Measurements from ENCODE around the gene PLEKHA7.
"Not testable (repeated sequence)": the region's sequence is repeated elsewhere in the genome, so short reads cannot be mapped to it uniquely, and the experiment has no call there.

The PLEKHA7 gene, protein sequence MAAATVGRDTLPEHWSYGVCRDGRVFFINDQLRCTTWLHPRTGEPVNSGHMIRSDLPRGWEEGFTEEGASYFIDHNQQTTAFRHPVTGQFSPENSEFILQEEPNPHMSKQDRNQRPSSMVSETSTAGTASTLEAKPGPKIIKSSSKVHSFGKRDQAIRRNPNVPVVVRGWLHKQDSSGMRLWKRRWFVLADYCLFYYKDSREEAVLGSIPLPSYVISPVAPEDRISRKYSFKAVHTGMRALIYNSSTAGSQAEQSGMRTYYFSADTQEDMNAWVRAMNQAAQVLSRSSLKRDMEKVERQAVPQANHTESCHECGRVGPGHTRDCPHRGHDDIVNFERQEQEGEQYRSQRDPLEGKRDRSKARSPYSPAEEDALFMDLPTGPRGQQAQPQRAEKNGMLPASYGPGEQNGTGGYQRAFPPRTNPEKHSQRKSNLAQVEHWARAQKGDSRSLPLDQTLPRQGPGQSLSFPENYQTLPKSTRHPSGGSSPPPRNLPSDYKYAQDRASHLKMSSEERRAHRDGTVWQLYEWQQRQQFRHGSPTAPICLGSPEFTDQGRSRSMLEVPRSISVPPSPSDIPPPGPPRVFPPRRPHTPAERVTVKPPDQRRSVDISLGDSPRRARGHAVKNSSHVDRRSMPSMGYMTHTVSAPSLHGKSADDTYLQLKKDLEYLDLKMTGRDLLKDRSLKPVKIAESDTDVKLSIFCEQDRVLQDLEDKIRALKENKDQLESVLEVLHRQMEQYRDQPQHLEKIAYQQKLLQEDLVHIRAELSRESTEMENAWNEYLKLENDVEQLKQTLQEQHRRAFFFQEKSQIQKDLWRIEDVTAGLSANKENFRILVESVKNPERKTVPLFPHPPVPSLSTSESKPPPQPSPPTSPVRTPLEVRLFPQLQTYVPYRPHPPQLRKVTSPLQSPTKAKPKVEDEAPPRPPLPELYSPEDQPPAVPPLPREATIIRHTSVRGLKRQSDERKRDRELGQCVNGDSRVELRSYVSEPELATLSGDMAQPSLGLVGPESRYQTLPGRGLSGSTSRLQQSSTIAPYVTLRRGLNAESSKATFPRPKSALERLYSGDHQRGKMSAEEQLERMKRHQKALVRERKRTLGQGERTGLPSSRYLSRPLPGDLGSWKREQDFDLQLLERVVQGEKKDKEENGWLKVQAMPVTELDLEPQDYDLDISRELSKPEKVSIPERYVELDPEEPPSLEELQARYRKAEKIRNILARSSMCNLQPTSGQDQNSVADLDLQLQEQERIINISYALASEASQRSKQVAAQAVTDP
- 7.9 to 15.0 (median 11.5) reads per million in 3 experiments for total RNA-seq

DNA sequence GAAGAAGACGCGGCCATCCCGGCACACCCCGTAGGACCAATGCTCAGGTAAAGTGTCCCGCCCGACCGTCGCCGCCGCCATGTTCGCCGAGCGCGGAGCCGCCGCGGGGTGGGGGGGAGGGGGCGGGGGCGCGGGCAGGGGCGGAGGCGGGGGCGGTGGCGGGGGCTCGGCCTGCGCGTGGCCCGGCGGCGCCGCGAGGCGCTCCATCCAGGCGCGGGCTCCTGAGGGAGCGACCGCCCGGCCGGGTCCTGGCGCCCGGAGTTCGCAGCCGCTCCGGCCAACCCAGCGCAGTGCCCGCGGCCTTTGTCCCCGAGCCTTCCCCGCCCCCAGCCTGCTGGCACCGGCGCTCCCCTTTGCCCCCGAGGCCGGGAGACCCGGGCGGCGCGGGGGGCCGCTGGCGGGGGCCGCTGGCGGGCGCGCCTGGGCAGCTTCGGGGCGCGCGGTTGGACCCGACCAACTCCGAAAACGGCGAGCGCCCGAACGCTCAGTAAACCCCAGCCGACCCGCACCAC lies at the start of gene PLEKHA7:
PLEKHA7 (minus strand) TSS at position 94 of the 512 bp plus-strand sequence; CDS start at position 81, 13 bp downstream.
- no peak for DNase-seq

DNA sequence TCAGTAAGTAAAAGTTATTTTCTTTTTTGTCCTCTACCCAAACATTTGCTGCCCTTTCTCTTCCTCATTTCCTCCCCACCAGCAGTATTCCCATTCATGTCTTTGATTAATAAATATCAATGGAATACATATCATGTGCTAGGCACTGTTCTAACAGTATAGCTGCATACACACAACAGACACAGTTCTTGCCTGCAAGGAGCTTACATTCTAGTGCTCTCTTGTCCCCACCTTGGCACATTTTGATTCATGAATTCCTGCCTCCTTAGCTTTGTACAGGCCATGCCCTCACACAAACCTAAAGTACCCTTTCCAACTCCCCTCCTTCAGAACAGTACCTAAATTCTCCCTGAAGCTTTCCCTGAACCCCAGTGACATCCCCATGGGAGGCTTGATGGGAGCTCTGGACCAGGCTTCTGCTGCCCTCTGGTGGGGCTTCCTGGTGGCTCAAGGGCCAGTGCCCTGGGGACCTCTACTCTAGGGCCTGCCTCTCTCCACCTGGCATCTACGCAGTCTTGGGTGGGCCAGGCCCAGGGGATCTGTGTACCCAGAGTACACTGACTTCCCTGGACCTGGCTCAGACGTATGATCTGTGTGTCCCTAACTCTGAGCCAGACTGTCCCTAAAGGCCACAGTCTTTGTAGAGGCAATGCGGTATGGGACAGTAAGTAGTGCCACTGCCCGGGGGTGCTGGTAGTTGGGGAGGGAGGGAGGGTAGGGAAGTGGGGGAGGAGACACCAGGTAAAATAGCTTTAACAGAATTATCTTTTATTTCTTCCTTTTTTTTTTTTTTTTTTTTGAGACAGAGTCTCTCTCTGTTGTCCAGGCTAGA lies 49.2 kb upstream of the PLEKHA7 start:
- DNase-seq: peak; percentile 10

DNA sequence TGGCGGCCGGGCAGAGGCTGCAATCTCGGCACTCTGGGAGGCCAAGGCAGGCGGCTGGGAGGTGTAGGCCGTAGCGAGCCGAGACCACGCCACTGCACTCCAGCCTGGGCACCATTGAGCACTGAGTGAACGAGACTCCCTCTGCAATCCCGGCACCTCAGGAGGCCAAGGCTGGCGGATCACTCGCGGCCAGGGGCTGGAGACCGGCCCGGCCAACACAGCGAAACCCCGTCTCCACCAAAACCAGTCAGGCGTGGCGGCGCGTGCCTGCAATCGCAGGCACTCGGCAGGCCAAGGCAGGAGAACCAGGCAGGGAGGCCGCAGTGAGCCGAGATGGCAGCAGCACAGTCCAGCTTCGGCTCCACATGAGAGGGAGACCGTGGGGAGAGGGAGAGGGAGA lies 36.9 kb upstream of the PLEKHA7 start:
- not testable (repeated sequence) for DNase-seq

DNA sequence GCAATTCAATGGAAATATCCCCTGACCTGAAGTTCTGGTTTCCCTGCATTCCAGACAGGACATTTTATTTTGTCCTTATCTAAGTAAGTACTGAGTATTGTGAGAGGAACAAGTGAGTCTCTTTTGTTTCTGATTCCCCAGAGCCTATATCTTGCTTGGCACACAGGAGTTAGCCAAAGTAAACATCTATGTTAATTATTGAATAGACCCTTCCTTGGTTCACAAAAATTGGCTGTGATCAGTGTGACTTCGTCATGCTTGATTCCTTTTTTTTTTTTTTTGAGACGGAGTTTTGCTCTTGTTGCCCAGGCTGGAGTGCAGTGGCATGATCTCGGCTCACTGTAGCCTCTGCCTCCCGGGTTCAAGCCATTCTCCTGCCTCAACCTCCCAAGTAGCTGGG lies 34.3 kb upstream of the PLEKHA7 start:
- not testable (repeated sequence) for DNase-seq

DNA sequence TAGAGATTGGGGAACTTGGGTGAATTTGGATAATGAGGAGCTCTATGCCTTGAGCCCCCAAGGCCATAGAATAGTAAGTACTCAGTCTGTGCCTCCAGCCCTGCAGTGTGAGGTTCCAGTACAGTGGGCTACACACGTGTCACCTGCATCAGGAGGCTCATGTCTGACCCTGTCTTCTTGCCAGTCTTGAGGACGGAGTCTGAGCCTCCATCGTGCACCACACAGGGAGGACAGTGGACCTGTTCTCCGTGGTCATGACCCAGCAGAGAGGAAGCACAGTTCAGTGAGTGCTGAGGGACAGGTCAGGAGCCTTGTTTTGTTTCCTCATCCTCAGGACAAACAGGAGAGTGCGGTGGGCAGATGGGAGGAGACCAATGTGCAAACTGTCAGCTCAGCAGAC lies 32.5 kb upstream of the PLEKHA7 start:
- no peak for DNase-seq

DNA sequence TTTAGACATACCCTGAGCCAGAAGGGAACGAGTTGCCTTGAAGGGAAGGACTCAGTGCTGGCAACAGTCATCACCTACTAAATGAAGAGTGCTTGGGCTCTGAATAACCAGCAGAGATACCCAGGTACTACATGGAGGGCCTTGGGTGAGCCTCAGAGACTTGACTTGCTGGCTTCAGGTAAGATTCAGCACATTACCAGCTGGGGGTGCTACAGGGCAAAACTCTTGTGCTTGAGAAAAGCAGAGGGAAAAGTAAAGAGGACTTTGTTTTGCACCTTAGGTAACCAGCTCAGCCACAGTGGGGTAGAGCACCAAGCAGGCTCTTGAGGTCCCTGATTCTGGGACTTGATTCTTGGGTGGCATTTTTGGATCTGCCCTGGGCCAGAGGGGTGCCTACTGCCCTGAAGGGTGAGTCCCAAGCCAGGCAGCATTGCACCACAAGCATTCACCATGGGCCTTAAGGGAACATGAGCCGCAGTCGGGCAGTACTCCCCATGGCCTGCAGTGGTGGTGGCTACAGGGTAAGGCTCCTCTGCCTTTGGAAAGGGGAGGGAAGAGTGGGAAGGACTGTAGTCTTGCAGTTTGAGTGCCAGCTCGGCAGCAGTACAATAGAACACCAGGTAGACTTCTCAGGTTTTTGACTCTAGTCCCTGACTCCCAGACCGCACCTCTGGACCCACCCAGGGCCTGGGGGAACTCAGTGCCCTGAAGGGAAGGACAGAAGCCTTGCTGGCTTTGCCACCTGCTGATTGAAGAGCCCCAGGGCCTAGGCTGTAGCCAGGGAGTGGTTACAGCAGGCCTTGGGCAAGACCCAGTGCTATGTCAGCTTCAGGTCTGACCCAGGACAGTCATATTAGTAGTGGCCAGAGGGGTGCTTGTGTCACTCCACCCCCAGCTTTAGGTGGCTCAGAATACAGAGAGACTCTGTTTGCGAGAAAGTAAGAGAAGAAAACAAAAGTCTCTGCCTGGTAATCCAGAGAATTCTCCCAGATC lies 22.7 kb upstream of the PLEKHA7 start:
- no peak for DNase-seq

DNA sequence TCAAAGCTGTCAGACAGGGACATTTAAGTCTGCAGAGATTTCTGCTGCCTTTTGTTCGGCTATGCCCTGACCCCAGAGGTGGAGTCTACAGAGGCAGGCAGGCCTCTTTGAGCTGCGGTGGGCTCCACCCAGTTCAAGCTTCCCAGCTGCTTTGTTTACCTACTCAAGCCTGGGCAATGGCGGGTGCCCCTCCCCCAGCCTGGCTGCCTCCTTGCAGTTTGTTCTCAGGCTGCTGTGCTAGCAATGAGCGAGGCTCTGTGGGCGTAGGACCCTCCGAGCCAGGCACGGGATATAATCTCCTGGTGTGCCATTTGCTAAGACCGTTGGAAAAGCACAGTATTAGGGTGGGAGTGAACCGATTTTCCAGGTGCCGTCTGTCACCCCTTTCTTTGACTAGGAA lies 19.8 kb upstream of the PLEKHA7 start:
- not testable (repeated sequence) for DNase-seq

DNA sequence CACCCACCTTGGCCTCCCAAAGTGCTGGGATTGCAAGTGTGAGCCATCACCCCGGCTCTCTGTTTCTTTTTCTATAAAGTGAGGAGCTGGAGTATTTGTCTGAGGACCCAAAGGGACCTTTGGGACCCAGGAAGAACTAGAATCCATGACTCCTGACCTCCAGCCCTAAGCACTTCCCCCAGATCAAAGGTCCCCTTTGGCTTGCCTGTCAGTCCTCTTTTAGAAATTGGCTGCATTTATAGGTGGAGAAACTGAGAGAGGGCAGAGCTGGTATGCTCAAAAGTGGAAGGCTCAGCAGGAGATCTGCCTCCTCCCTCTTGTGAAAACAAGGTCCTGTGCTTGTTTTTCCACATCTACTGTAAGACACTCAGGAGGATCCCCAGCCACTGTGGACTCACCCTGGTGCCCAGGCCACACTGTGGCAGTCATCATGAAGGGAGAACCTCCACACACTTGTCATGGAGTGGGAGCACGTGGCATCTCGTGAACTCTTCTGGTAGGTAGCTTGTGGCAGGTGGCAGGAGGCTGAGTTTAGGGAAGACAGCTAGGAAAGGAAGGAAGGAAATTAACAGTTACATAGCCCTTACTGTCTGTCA lies 12.4 kb upstream of the PLEKHA7 start:
- DNase-seq: no peak

DNA sequence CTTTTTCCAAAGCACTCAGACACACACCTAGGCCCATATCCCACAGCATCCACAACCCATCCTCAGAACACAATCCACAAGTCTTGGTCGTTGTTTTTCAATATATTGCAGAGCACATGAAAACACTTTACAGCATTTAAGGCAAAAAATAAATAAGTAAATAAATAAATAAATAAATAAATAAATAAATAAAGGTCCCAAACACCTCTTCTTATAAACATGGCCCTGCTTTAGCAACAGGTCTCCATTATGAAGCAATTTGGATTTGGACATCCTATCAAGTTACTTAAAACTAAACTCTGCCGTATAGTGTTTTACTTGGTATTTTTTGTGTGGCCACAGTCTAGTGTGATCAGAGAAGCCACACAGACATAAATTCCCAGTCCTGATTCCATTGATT lies 10.7 kb upstream of the PLEKHA7 start:
- no peak for DNase-seq

DNA sequence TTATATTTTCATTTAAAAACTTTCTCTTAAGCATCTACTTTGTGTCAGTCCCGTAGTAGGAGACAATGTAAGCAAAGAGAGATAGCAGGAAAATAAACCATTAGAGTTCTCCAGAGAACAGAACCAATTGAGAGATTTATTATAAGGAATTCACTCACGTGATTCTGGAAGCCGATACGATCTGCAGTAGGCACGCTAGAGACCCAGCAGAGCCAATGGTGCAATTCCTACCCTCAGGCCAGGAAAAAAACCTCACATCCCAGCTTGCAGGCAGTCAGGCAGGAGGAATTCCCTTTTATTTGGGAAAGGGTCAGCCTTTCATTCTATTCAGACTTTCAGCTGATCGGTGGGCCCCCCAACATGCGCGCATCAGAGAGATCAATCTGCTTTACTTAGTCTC lies 7.3 kb upstream of the PLEKHA7 start:
- DNase-seq: no peak

DNA sequence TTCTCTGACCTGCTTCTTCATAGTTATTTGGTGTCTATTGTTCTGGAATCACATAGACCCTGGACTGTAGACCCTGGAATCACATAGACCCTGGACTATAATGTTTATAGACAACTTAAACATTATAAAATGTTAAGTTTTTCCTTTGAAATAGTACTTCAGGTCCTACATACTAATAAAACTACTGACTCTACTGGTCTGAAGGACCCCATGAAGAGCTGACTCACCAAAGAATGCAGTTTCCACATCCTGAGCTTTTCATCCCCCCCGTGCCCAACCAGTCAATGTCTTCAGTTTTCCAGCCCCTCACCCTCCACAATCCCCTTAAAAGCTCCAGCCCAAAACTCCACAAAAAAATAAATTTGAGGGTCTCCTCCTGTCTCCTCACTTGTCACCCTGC lies 6.6 kb upstream of the PLEKHA7 start:
- DNase-seq: no peak

DNA sequence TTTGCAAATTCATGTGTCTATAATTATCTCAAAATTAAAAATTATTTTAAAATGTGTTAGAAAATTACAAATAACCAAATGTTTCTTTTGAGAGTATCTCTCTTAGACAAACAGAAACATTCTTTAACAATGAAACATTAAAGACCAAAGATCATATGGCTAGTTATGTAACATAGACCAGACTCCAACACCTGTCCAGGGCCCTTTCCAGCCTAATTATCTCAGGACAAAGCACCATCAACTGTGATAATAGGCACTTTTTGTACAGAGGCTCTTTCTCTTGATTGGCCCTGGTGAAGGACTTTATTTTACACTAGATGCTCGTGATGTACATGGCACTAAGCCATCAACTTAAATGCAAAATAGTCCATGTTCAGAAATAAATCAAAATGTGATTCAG lies 5.0 kb upstream of the PLEKHA7 start:
- no peak for DNase-seq

DNA sequence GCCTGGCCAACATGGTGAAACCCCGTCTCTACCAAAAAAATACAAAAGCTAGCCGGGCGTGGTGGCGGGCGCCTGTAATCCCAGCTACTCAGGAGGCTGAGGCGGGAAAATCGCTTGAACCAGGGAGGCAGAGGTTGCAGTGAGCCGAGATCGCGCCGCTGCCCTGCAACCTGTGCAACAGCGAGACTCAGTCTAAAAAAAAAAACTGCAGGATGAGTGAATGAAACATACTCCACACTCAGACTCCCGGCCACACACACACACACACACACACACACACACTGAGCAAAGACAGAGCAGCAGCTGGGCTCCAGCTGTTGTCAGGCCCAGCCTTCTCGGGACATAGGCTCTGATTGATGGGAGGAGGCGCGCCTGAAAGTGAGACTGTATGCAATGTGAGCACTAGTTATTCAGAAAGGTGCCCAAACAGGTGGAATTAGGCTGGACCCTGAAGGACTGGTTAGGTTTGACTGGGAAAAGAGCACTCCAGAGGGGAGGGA lies 1.5 kb upstream of the PLEKHA7 start:
- no peak for DNase-seq

DNA sequence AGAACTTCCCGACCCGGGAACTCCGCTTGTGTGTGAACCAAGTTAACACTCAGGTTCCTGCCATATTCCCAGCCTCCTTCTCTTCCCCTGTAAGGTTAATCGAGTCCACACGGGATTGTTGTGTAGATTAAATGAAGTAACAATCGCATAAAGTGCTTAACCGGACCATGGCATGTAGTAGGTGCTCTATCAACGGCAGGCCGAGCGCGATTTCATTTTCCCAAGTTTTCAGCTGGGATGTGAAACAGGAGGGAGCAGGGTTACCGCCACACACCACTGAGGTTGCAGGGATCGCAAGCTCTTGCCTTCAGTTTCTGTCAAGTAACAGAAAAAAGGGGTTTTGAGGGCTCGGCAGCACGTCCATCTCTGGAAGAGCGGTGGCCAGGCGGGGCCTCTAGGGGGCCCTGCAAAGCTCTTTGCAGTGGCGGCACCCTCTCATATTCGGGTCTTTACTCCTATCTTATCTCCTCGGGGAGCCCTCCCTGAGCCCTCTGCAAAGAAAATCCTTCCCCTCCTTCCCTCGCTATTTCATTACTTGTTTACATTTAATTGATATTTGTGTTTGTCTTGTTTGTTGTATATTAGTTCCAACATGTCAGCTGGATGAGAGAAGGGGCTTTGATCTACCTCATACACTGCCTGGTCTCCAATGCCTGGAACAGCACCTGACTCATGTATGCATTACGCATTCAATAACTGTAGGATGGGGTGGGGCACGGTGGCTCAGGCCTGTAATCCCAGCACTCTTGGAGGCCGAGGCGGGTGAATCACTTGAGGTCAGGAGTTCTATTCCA lies 816 bp upstream of the PLEKHA7 start:
- DNase-seq: peak; percentile 8

DNA sequence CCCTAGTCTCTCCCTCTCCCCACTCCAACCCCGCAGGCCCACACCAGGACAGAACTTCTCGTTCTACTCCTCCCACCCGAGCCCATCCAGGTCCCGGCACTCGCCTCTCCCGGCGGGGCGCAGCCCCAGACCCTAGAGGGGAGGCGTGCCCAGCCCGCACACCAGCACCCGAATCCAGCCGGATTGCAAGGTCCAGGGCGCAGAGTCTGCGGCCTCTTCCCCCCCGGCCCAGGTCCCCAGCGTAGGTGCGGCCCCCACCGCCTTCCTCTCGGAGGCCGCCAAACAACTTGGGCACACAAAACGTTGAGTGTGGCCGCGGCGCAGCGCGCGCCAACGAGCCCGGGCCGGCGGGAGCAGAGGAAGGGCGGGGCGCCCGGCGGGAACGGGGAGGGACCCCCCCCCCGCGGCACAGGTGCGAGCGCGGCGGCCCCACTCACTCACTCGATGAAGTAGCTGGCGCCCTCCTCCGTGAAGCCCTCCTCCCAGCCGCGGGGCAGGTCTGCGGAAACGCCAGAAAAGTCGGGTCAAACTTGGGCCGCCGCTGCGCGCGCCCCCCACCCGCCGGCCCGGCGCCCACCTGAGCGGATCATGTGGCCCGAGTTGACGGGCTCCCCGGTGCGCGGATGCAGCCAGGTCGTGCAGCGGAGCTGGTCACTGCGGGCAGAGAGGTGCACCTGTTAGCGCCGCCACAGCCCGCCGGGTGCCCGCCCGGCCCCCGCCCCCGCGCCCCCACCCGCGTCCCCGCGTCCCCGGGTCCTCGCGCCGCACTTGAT lies 480 bp downstream of the PLEKHA7 start:
- DNase-seq: peak; percentile 19

DNA sequence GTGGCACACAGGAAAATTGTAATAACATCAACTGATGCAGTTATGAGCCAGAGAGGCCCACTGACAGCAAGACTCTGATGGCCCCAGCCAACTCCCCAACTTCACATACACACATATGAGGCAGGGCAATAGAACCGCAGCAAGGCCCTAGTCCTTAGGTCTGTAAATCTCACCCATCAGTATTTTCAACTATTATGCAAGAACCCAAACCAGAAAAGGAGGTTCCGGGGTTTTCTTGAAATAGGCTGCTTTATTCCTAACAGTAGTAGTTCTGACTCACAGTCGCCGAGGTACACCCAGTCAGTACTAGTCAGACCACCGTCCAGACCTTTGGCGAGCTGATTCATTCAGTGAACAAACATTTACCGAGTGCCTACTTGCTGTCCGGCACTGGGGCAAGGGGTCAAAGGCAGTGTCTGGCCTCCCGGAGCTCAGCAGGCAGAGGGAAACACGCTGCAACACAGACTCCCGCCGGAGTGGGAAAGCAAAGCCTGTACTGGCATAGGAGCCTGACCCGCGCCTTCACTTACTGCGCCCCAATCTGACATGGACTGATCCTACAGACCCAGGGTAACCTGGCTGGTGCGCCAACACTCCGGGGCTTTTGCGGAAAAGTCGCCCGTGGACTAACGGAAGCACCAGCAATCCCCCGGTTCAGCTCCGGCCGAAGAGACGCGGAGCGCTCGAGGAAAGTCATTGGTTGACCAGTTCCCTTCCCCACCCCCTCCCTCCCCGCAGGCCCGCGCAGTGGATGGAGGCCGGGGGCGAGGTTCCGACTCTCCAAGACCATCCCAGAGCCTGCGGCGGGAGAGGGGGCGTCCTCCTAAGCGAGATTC lies 1.3 kb downstream of the PLEKHA7 start:
- DNase-seq: no peak

DNA sequence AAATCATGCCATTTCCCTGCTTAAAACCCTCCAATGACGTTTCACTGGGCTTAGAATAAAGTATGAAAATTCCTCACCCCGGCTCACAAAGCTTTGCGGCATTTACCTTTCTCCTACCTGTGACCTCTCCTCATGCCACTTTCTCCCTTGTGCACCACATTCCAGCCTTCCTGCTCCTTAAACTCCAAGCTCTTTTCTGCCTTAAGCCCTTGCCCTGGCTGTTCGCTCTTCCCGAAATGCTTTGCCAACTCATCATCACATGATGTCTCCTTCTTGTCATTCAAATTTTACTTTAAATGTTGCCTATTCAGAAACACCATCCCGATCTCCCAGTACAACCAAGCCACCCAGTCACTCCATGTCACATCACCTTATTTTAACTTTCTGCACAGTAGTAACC lies 2.0 kb downstream of the PLEKHA7 start:
- no peak for DNase-seq

All from central memory CD4-positive, alpha-beta T cell (primary cell).